NCI-H524 treated with DMSO at 0.1 percent for 48 hours (cell line): ENCODE data around the gene PDE3B.

ENCODE experiments used
- DNase-seq: peaks from one replicate; lab custom pipeline; 2025; lab: John Stamatoyannopoulos, UW

PDE3B gene

GRCh38 chr11:14884667-14885273, 241.2 kb downstream of the PDE3B start:
- no peak for DNase-seq

- DNase-seq, result no peak
Measured at GRCh38 chr11:14886513-14886912, 242.9 kb downstream of the PDE3B start.

GRCh38 chr11:14891143-14892035, 247.8 kb downstream of the PDE3B start:
- DNase-seq, result peak; percentile 67

- peak; percentile 74 for DNase-seq
Measured at GRCh38 chr11:14892036-14892556, 248.5 kb downstream of the PDE3B start, which contains the start of gene CYP2R1. CYP2R1 (minus strand) TSS chr11:14892231; CDS start chr11:14892205, 26 bp downstream.

GRCh38 chr11:14892577-14892976, 249.0 kb downstream of the PDE3B start:
- DNase-seq, result no peak

GRCh38 chr11:14894657-14895598, 251.3 kb downstream of the PDE3B start:
- no peak for DNase-seq

GRCh38 chr11:14898355-14898754, 254.8 kb downstream of the PDE3B start:
- DNase-seq, result no peak

- no peak for DNase-seq
Measured at GRCh38 chr11:14898906-14899305, 255.3 kb downstream of the PDE3B start.

GRCh38 chr11:14902650-14903350, 259.2 kb downstream of the PDE3B start:
- DNase-seq, result no peak

- no peak for DNase-seq
Measured at GRCh38 chr11:14904745-14905103, 261.1 kb downstream of the PDE3B start.

- DNase-seq, result no peak
Measured at GRCh38 chr11:14905104-14906033, 261.8 kb downstream of the PDE3B start.

GRCh38 chr11:14906578-14906977, 263.0 kb downstream of the PDE3B start:
- DNase-seq, result no peak

- no peak for DNase-seq
Measured at GRCh38 chr11:14906993-14907392, 263.4 kb downstream of the PDE3B start.

- DNase-seq, result peak; percentile 18
Measured at GRCh38 chr11:14907411-14908213, 264.0 kb downstream of the PDE3B start.

- DNase-seq, result no peak
Measured at GRCh38 chr11:14908214-14908880, 264.7 kb downstream of the PDE3B start.

GRCh38 chr11:14914536-14914935, 270.9 kb downstream of the PDE3B start:
- DNase-seq, result no peak

- no peak for DNase-seq
Measured at GRCh38 chr11:14916403-14916802, 272.8 kb downstream of the PDE3B start.
